Activated CD8-positive, alpha-beta memory T cell treated with anti-CD3 and anti-CD28 coated beads, Interleukin-2, amount 50 U/mL, for 1 hour (primary cell): ENCODE data around the gene BCCIP.

Source experiments
- DNase-seq: peaks from one replicate; pipeline ENCODE4 v3.0.0-alpha.2; 2020; ENCODE audit errors: extremely low read depth

BCCIP gene

GRCh38 chr10:125797994-125798662 is 25.2 kb upstream of the BCCIP start:
- no peak for DNase-seq

GRCh38 chr10:125799451-125800182 is 23.7 kb upstream of the BCCIP start:
- no peak for DNase-seq

GRCh38 chr10:125801574-125801973 is 21.8 kb upstream of the BCCIP start:
- DNase-seq, result no peak

GRCh38 chr10:125802131-125802530 is 21.2 kb upstream of the BCCIP start:
- no peak for DNase-seq

GRCh38 chr10:125802739-125803138 is 20.6 kb upstream of the BCCIP start:
- no peak for DNase-seq

- no peak for DNase-seq
Measured at GRCh38 chr10:125808047-125808446, 15.3 kb upstream of the BCCIP start.

- DNase-seq, result no peak
Measured at GRCh38 chr10:125811251-125811650, 12.1 kb upstream of the BCCIP start.

- DNase-seq, result no peak
Measured at GRCh38 chr10:125812128-125812750, 11.1 kb upstream of the BCCIP start.

GRCh38 chr10:125815764-125816163 is 7.6 kb upstream of the BCCIP start:
- no peak for DNase-seq

GRCh38 chr10:125816548-125816947 is 6.8 kb upstream of the BCCIP start:
- no peak for DNase-seq

GRCh38 chr10:125817337-125817946 is 5.9 kb upstream of the BCCIP start:
- no peak for DNase-seq

GRCh38 chr10:125820701-125821100 is 2.6 kb upstream of the BCCIP start:
- no peak for DNase-seq

- no peak for DNase-seq
Measured at GRCh38 chr10:125823663-125824251, 411 bp downstream of the BCCIP start.

GRCh38 chr10:125824736-125825135 is 1.4 kb downstream of the BCCIP start:
- DNase-seq, result no peak

GRCh38 chr10:125827133-125827532 is 3.8 kb downstream of the BCCIP start:
- DNase-seq, result no peak

- DNase-seq, result no peak
Measured at GRCh38 chr10:125828311-125828710, 5.0 kb downstream of the BCCIP start.

GRCh38 chr10:125836746-125837145 is 13.4 kb downstream of the BCCIP start:
- no peak for DNase-seq

- DNase-seq, result no peak
Measured at GRCh38 chr10:125838802-125839575, 15.6 kb downstream of the BCCIP start.

GRCh38 chr10:125840406-125840805 is 17.1 kb downstream of the BCCIP start:
- DNase-seq, result no peak

GRCh38 chr10:125840955-125841354 is 17.6 kb downstream of the BCCIP start:
- no peak for DNase-seq

- DNase-seq, result no peak
Measured at GRCh38 chr10:125843603-125844329, 20.4 kb downstream of the BCCIP start.
